Measurements from ENCODE around the gene UFSP2. TPM values are rescaled to one million over a fixed set of nuclear protein-coding genes. Genes with fewer than 3 reads are reported as not detected.

UFSP2 gene
- total and polyA plus RNA-seq, 4 donors, result 12.2 to 17.2 (median 14.7) TPM

DNA sequence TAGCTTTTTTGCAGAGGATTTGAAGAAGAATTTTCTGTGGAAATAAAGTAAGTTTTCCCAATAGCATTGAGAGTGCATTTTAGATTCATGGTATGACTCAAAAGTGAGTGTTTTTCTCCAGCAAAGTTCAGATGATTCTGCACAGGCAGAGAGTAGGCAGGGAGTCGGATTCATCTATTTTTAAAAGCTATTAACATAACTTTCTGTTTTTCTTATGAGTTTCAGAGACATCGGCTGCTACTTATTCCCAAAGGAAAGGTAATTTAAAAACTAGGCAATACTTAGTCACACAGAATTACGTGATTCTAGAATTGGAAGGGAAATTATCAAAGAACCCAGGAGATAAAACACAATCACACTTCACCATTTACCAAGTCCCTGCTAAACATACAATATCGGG is 41.3 kb upstream of the UFSP2 start:
- Histone ChIP-seq H3K4me3 (ENCODE audit: low read depth in 1 of 3, low read length in 3 of 3) (no peak overlapping the region), H3K36me3 (ENCODE audit: control insufficient read depth in 4 of 4, insufficient read depth in 3 of 4, low read depth in 1 of 4, low read length in 3 of 4) (no peaks in the 10 kb centered on the region), H3K27me3 (ENCODE audit: control insufficient read depth in 4 of 4, insufficient read depth in 4 of 4, low read length in 3 of 4) (no peaks in the 10 kb centered on the region), H3K4me1 (ENCODE audit: control insufficient read depth in 4 of 4, insufficient read depth in 4 of 4, low read length in 3 of 4) (peaks cover 2 to 10% (median 6%) of the 10 kb centered on the region in 4 donors), H3K9ac (ENCODE audit: low read depth in 1 of 2, low read length in 2 of 2) (no peak overlapping the region), H3K27ac (ENCODE audit: low read depth in 1 of 2, low read length in 2 of 2) (no peak overlapping the region), H3K9me3 (ENCODE audit: control insufficient read depth in 4 of 4, low read length in 3 of 4) (no peaks in the 10 kb centered on the region)
- TF ChIP-seq SP1 (IDR thresholded peaks at IDR 0.05), result no peak
- no peak for TF ChIP-seq ATF3 (IDR thresholded peaks at IDR 0.05)
- TF ChIP-seq NR2F2 (IDR thresholded peaks at IDR 0.05), result no peak
- DNase-seq (ENCODE audit: low spot score), result no peak
- 85% methylated on average over 4 of the region's 4 CpGs for WGBS

DNA sequence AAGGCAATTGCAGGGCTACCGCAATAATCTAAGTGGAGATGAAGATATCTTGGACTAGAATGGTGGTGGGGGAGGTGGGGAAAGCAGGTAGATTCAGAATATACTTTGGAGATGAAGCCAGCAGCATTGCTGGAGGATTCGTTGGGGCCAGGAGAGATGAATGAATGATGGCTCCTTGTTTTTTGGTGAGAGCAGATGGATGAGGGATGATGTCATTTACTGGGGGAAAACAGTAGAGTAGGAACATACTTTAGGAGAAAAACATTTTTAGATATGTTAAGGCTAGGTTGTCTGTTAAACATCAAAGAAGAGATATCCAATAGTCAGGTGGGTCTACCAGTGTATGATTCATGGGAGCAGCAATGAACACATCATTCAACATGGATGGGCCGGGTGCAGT is 39.9 kb upstream of the UFSP2 start:
- TF ChIP-seq, protein P1, sequence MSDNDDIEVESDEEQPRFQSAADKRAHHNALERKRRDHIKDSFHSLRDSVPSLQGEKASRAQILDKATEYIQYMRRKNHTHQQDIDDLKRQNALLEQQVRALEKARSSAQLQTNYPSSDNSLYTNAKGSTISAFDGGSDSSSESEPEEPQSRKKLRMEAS (IDR thresholded peaks at IDR 0.05), result no peak
- TF ChIP-seq TAF1 (conservative IDR thresholded peaks at IDR 0.05), result no peak
- TF ChIP-seq RAD21 (IDR thresholded peaks at IDR 0.05), result no peak
- no peak for TF ChIP-seq YY1 (IDR thresholded peaks at IDR 0.05)
- no peak for TF ChIP-seq ATF3 (IDR thresholded peaks at IDR 0.05)
- no peak for TF ChIP-seq FOXA2 (IDR thresholded peaks at IDR 0.05)
- no peak for TF ChIP-seq CTCF (IDR thresholded peaks at IDR 0.05; ENCODE audit: low read depth, low read length, missing input control)
- no peak for TF ChIP-seq HNF4G (IDR thresholded peaks at IDR 0.05)
- TF ChIP-seq JUND (IDR thresholded peaks at IDR 0.05), result no peak
- TF ChIP-seq, protein P2, sequence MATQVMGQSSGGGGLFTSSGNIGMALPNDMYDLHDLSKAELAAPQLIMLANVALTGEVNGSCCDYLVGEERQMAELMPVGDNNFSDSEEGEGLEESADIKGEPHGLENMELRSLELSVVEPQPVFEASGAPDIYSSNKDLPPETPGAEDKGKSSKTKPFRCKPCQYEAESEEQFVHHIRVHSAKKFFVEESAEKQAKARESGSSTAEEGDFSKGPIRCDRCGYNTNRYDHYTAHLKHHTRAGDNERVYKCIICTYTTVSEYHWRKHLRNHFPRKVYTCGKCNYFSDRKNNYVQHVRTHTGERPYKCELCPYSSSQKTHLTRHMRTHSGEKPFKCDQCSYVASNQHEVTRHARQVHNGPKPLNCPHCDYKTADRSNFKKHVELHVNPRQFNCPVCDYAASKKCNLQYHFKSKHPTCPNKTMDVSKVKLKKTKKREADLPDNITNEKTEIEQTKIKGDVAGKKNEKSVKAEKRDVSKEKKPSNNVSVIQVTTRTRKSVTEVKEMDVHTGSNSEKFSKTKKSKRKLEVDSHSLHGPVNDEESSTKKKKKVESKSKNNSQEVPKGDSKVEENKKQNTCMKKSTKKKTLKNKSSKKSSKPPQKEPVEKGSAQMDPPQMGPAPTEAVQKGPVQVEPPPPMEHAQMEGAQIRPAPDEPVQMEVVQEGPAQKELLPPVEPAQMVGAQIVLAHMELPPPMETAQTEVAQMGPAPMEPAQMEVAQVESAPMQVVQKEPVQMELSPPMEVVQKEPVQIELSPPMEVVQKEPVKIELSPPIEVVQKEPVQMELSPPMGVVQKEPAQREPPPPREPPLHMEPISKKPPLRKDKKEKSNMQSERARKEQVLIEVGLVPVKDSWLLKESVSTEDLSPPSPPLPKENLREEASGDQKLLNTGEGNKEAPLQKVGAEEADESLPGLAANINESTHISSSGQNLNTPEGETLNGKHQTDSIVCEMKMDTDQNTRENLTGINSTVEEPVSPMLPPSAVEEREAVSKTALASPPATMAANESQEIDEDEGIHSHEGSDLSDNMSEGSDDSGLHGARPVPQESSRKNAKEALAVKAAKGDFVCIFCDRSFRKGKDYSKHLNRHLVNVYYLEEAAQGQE (IDR thresholded peaks at IDR 0.05), result no peak
- TF ChIP-seq HNF4A (conservative IDR thresholded peaks at IDR 0.05), result no peak
- TF ChIP-seq, protein P3, sequence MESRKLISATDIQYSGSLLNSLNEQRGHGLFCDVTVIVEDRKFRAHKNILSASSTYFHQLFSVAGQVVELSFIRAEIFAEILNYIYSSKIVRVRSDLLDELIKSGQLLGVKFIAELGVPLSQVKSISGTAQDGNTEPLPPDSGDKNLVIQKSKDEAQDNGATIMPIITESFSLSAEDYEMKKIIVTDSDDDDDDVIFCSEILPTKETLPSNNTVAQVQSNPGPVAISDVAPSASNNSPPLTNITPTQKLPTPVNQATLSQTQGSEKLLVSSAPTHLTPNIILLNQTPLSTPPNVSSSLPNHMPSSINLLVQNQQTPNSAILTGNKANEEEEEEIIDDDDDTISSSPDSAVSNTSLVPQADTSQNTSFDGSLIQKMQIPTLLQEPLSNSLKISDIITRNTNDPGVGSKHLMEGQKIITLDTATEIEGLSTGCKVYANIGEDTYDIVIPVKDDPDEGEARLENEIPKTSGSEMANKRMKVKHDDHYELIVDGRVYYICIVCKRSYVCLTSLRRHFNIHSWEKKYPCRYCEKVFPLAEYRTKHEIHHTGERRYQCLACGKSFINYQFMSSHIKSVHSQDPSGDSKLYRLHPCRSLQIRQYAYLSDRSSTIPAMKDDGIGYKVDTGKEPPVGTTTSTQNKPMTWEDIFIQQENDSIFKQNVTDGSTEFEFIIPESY (IDR thresholded peaks at IDR 0.05), result no peak
- TF ChIP-seq EGR1 (IDR thresholded peaks at IDR 0.05; ENCODE audit: low read depth in 2 of 2), result no peak
- no peak overlapping the region for H3K9ac ChIP-seq (ENCODE audit: low read depth in 1 of 2, low read length in 2 of 2)
- no peak overlapping the region for H3K4me3 ChIP-seq (ENCODE audit: low read depth in 1 of 3, low read length in 3 of 3)
- no peaks in the 10 kb centered on the region for H3K27me3 ChIP-seq (ENCODE audit: control insufficient read depth in 4 of 4, insufficient read depth in 4 of 4, low read length in 3 of 4)
- WGBS, result 93% methylated on average over 3 of the region's 3 CpGs
- no peak overlapping the region for H3K27ac ChIP-seq (ENCODE audit: low read depth in 1 of 2, low read length in 2 of 2)
- H3K9me3 ChIP-seq (ENCODE audit: control insufficient read depth in 4 of 4, low read length in 3 of 4), result no peaks in the 10 kb centered on the region
- peaks cover 0 to 4% (median 4%) of the 10 kb centered on the region in 4 donors for H3K4me1 ChIP-seq (ENCODE audit: control insufficient read depth in 4 of 4, insufficient read depth in 4 of 4, low read length in 3 of 4)
- H3K36me3 ChIP-seq (ENCODE audit: control insufficient read depth in 4 of 4, insufficient read depth in 3 of 4, low read depth in 1 of 4, low read length in 3 of 4), result no peaks in the 10 kb centered on the region
- no peak for DNase-seq (ENCODE audit: low spot score)

Measured in liver (tissue), 9 donors.